GM23338 (cell line): ENCODE results near the gene SH3BP4. TPM values are rescaled to one million over a fixed set of nuclear protein-coding genes. Genes with fewer than 3 reads are reported as not detected.

ENCODE experiments used
- ATAC-seq: fragments of 200-7000 bp; cut with Tn5 transposase; 3 replicates; pipeline ENCODE4 v1.9.1; 2020
- DNase-seq: peaks from one replicate; pipeline ENCODE4 v3.0.0-alpha.2; 2015; ENCODE audit warnings: low spot score
- H2AFZ ChIP-seq: fragments of 200-600 bp; sonication (generic); 2 replicates; pipeline ENCODE4 v1.8.0; 2016; ENCODE audit warnings: antibody characterized with exemption, mild to moderate bottlenecking, moderate library complexity
- H3F3A ChIP-seq: fragments of 200-600 bp; sonication (generic); replicated peaks from 2 replicates; pipeline ENCODE4 v1.8.0; 2017; ENCODE audit warnings: antibody characterized with exemption, mixed run types, low read depth
- H3K27ac ChIP-seq: fragments of 200-600 bp; sonication (generic); 2 replicates; pipeline ENCODE4 v1.6.1; 2016; ENCODE audit warnings: low read depth
- H3K27me3 ChIP-seq: fragments of 200-600 bp; sonication (generic); 2 replicates; pipeline ENCODE4 v1.8.0; 2016; ENCODE audit warnings: mild to moderate bottlenecking, mixed run types, moderate library complexity; ENCODE audit not compliant: insufficient read depth
- H3K36me3 ChIP-seq: fragments of 200-600 bp; sonication (generic); 2 replicates; pipeline ENCODE4 v1.8.0; 2016; ENCODE audit warnings: mild to moderate bottlenecking; ENCODE audit not compliant: insufficient read depth
- H3K4me1 ChIP-seq: fragments of 200-600 bp; sonication (generic); 2 replicates; pipeline ENCODE4 v1.8.0; 2016; ENCODE audit warnings: mild to moderate bottlenecking, moderate library complexity; ENCODE audit not compliant: insufficient read depth
- H3K4me2 ChIP-seq: fragments of 200-600 bp; sonication (generic); 2 replicates; pipeline ENCODE4 v1.7.1; 2017; ENCODE audit warnings: mixed run types
- H3K4me3 ChIP-seq: fragments of 200-600 bp; sonication (generic); 2 replicates; pipeline ENCODE4 v1.6.1; 2016; ENCODE audit warnings: mixed run types
- H3K79me2 ChIP-seq: fragments of 200-600 bp; sonication (generic); replicated peaks from 2 replicates; pipeline ENCODE4 v1.8.0; 2017; ENCODE audit warnings: mild to moderate bottlenecking; ENCODE audit not compliant: insufficient read depth
- H3K9me2 ChIP-seq: fragments of 200-600 bp; sonication (generic); 2 replicates; pipeline ENCODE4 v1.8.0; 2017; ENCODE audit not compliant: insufficient read depth
- H4K20me1 ChIP-seq: fragments of 200-600 bp; sonication (generic); replicated peaks from 2 replicates; pipeline ENCODE4 v1.8.0; 2017; ENCODE audit warnings: mild to moderate bottlenecking; ENCODE audit not compliant: insufficient read depth
- H3K27ac Mint-ChIP-seq: 2 replicates; pipeline ENCODE4 v1.8.0; 2020; ENCODE audit warnings: inconsistent platforms, mild to moderate bottlenecking, moderate library complexity, mixed read lengths
- H3K27me3 Mint-ChIP-seq: 3 replicates; pipeline ENCODE4 v1.8.0; 2022; ENCODE audit warnings: low read depth, mild to moderate bottlenecking, moderate library complexity, mixed read lengths, inconsistent platforms; ENCODE audit not compliant: insufficient read depth, poor library complexity
- H3K36me3 Mint-ChIP-seq: 3 replicates; pipeline ENCODE4 v1.8.0; 2021; ENCODE audit warnings: low read depth, mild to moderate bottlenecking, inconsistent platforms, moderate library complexity, mixed read lengths
- H3K4me1 Mint-ChIP-seq: 3 replicates; pipeline ENCODE4 v1.8.0; 2020; ENCODE audit warnings: mild to moderate bottlenecking, inconsistent platforms, mixed read lengths
- H3K4me3 Mint-ChIP-seq: 3 replicates; pipeline ENCODE4 v1.8.0; 2021; ENCODE audit warnings: moderate library complexity, mild to moderate bottlenecking, inconsistent platforms, mixed read lengths
- H3K9me3 Mint-ChIP-seq: 3 replicates; pipeline ENCODE4 v1.8.0; 2020; ENCODE audit warnings: moderate library complexity, mild to moderate bottlenecking, inconsistent platforms, mixed read lengths
- CREB1 ChIP-seq: fragments of 250-450 bp; sonication (Bioruptor Pico); IDR thresholded peaks from 2 replicates; pipeline ENCODE4 v1.5.0; 2020; ENCODE audit warnings: low read depth, mild to moderate bottlenecking, moderate library complexity
- CTCF ChIP-seq, 2 experiments: fragments of 200-600 bp in 1 of 2; sonication (generic) in 1 of 2; conservative IDR thresholded peaks; 2 replicates each; pipeline versions ENCODE4 v1.5.1 to v1.6.1; 2016 to 2017; ENCODE audit warnings: antibody characterized with exemption in 2 of 2, low read depth in 2 of 2, mild to moderate bottlenecking in 2 of 2, moderate library complexity in 1 of 2
- EZH2 ChIP-seq: fragments of 200-600 bp; sonication (generic); IDR thresholded peaks from one replicate; pipeline ENCODE4 v1.8.0; 2017; ENCODE audit warnings: antibody characterized with exemption, mild to moderate bottlenecking, low read depth; ENCODE audit not compliant: unreplicated experiment
- EZH2phosphoT487 ChIP-seq: fragments of 200-600 bp; sonication (generic); IDR thresholded peaks from one replicate; pipeline ENCODE4 v1.8.1; 2018; ENCODE audit warnings: antibody characterized with exemption; ENCODE audit not compliant: unreplicated experiment
- JUNB ChIP-seq: IDR thresholded peaks from one replicate; pipeline ENCODE4 v1.6.1; 2016; ENCODE audit warnings: antibody characterized with exemption; ENCODE audit not compliant: unreplicated experiment
- NANOG ChIP-seq: IDR thresholded peaks from 2 replicates; pipeline ENCODE4 v1.6.1; 2016; ENCODE audit warnings: antibody characterized with exemption, borderline replicate concordance
- POLR2AphosphoS5 ChIP-seq: IDR thresholded peaks from 2 replicates; pipeline ENCODE4 v1.6.1; 2016; ENCODE audit warnings: antibody characterized with exemption, low read depth
- REST ChIP-seq: IDR thresholded peaks from one replicate; pipeline ENCODE4 v1.6.1; 2018; ENCODE audit warnings: antibody characterized with exemption; ENCODE audit not compliant: unreplicated experiment
- STAT1 ChIP-seq: IDR thresholded peaks from one replicate; pipeline ENCODE4 v1.6.1; 2016; ENCODE audit warnings: antibody characterized with exemption; ENCODE audit not compliant: unreplicated experiment
- ZNF114 ChIP-seq: fragments of 250-450 bp; sonication (Bioruptor Pico); IDR thresholded peaks from 2 replicates; pipeline ENCODE4 v1.5.0; 2020; ENCODE audit warnings: mild to moderate bottlenecking, moderate library complexity
- ZNF331 ChIP-seq: fragments of 250-450 bp; sonication (Bioruptor Pico); IDR thresholded peaks from 2 replicates; pipeline ENCODE4 v1.5.0; 2020; ENCODE audit warnings: low read depth, mild to moderate bottlenecking, moderate library complexity
- ZNF462 ChIP-seq: fragments of 250-450 bp; sonication (Bioruptor Pico); IDR thresholded peaks from 2 replicates; pipeline ENCODE4 v1.5.0; 2020; ENCODE audit warnings: mild to moderate bottlenecking, moderate library complexity
- polyA plus RNA-seq: library from polyadenylated mRNA; unstranded; fragments of >200 nt; fragmentation: Nextera tagmentation; extraction: Ambion mirVana; gene quantifications from 2 replicates; pipeline ENCODE4 v1.2.1, GENCODE V29; 2016
- total RNA-seq: library from RNA; depleted of rRNA; stranded (reverse); fragments of >200 nt; shearing (Covaris generic); gene quantifications from 2 replicates; pipeline ENCODE4 v1.2.3, GENCODE V29; 2014
- TF ChIP-seq, protein P1 (sequence below): IDR thresholded peaks from 2 replicates; pipeline ENCODE4 v1.6.1; 2016; ENCODE audit warnings: antibody characterized with exemption

The SH3BP4 gene
- total and polyA plus RNA-seq, 2 experiments from 2014 or later: 15.6 to 50.9 TPM

DNA sequence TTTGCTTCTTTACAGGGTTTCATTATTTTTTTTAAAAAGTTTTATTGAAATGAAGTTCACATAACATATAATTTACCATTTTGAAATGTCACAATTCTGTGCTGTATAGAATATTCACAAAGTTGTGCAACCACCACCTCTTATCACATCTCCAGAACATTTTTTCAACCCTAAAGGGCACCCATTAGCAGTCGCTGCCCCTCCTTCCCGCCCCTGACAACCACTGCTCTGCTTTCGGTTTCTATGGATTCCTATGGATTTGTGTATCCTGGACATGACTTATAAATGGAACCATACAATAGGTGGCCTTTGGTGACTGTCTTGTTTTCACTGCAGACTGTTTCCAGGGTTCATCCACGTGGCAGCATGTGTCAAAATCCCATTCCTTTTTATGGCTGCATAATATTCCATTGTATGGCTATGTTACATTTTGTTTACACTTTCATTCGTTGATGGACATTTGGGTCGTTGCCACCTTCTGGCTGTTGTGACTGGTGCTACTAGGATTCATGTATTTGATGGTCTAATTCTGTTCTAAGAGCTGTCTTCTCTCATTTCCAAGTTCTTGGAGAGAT lies 52.6 kb downstream of the SH3BP4 start:
- H3K36me3 ChIP-seq: no peaks in the 10 kb centered on the region
- Mint-ChIP-seq H3K9me3 (no peaks in the 10 kb centered on the region; the same call in 2 of the 3 replicates), H3K27me3 (peaks cover 9% of the 10 kb centered on the region), H3K4me1 (peaks cover 62% of the 10 kb centered on the region), H3K36me3 (peaks cover 17% of the 10 kb centered on the region), H3K4me3 (no peak overlapping the region), H3K27ac (no peak overlapping the region)
- H3K4me1 ChIP-seq: peaks cover 27% of the 10 kb centered on the region
- no peak overlapping the region for H3K4me2 ChIP-seq
- H3K4me3 ChIP-seq: no peak overlapping the region
- H3K79me2 ChIP-seq: peaks cover 96% of the 10 kb centered on the region
- peaks cover 10% of the 10 kb centered on the region; the same call in 1 of the 2 replicates for H4K20me1 ChIP-seq
- H3K27me3 ChIP-seq: no peaks in the 10 kb centered on the region
- ATAC-seq (no peak), DNase-seq (no peak)
- no peak overlapping the region for H3K27ac ChIP-seq
- H3K9me2 ChIP-seq: no peaks in the 10 kb centered on the region
- no peak overlapping the region for H2AFZ ChIP-seq
- no peak for TF ChIP-seq ZNF462
- no peak for TF ChIP-seq STAT1
- TF ChIP-seq REST: no peak
- no peak for TF ChIP-seq EZH2phosphoT487
- no peak for TF ChIP-seq POLR2AphosphoS5
- TF ChIP-seq, protein P1, sequence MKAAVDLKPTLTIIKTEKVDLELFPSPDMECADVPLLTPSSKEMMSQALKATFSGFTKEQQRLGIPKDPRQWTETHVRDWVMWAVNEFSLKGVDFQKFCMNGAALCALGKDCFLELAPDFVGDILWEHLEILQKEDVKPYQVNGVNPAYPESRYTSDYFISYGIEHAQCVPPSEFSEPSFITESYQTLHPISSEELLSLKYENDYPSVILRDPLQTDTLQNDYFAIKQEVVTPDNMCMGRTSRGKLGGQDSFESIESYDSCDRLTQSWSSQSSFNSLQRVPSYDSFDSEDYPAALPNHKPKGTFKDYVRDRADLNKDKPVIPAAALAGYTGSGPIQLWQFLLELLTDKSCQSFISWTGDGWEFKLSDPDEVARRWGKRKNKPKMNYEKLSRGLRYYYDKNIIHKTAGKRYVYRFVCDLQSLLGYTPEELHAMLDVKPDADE: no peak
- no peak for TF ChIP-seq JUNB
- TF ChIP-seq EZH2: no peak
- no peak for TF ChIP-seq ZNF331 (CRISPR knock-in tag)
- TF ChIP-seq NANOG: no peak
- TF ChIP-seq ZNF114 (CRISPR knock-in tag): no peak
- TF ChIP-seq CREB1: no peak
- TF ChIP-seq CTCF (conservative IDR thresholded peaks at IDR 0.05; ENCODE audit: low read depth in 2 of 2): no peak
- H3F3A ChIP-seq: 0 out of 2 replicates have a peak, but pooled peaks cover 3% of the 10 kb centered on the region
